ENCODE data around the gene GOLGA5. TPM values are rescaled to one million over a fixed set of nuclear protein-coding genes. Genes with fewer than 3 reads are reported as not detected.
"Not testable (repeated sequence)": the region's sequence is repeated elsewhere in the genome, so short reads cannot be mapped to it uniquely, and the experiment has no call there.

Gene GOLGA5
- polyA plus RNA-seq, 3 donors from 2014 or later: 6.8 to 19.7 (median 13.9) TPM

DNA sequence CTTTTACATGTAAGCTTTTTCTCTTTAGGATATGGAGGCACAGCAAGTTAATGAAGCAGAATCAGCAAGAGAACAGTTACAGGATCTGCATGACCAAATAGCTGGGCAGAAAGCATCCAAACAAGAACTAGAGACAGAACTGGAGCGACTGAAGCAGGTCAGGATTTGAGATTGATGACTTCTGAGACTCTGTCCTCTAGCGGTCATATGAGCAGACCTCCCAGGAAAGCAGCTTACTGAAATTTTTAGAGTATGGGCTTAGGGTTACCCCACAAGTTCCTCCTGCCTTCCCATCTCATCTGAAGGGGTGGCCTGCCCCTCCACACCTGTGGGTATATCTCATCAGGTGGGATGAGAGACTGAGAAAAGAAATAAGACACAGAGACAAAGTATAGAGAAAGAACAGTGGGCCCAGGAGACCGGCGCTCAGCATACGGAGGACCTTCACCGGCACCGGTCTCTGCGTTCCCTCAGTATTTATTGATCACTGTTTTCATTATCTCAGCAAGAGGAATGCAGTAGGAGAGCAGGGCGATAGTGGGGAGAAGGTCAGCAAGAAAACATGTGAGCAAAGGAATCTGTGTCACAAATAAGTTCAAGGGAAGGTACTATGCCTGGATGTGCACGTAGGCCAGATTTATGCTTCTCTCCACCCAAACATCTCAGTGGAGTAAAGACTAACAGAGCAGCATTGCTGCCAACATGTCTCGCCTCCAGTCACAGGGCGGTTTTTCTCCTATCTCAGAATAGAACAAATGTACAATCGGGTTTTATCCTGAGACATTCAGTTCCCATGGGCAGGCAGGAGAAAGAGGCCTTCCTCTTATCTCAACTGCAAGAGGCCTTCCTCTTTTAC is 25.8 kb downstream of the GOLGA5 start:
- DNase-seq; H3K27ac Mint-ChIP-seq; H3K9me3 Mint-ChIP-seq; H3K27me3 Mint-ChIP-seq (ENCODE audit: low read depth in 3 of 3); H3K4me3 Mint-ChIP-seq; H3K4me1 Mint-ChIP-seq: not testable (repeated sequence)
- peaks cover 33 to 70% (median 37%) of the 10 kb centered on the region in 3 donors for H3K36me3 Mint-ChIP-seq

DNA sequence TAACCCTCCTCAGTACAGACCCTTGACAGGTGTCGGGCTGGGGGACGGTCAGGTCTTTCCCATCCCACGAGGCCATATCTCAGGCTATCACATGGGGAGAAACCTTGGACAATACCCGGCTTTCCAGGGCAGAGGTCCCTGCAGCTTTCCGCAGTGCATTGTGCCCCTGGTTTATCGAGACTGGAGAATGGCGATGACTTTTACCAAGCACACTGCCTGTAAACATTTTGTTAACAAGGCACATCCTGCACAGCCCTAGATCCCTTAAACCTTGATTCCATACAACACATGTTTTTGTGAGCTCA is 26.4 kb downstream of the GOLGA5 start:
- not testable (repeated sequence) for DNase-seq; H3K9me3 Mint-ChIP-seq; H3K4me3 Mint-ChIP-seq; H3K27me3 Mint-ChIP-seq (ENCODE audit: low read depth in 3 of 3); H3K4me1 Mint-ChIP-seq; H3K27ac Mint-ChIP-seq
- H3K36me3 Mint-ChIP-seq: peaks cover 34 to 67% (median 34%) of the 10 kb centered on the region in 3 donors

DNA sequence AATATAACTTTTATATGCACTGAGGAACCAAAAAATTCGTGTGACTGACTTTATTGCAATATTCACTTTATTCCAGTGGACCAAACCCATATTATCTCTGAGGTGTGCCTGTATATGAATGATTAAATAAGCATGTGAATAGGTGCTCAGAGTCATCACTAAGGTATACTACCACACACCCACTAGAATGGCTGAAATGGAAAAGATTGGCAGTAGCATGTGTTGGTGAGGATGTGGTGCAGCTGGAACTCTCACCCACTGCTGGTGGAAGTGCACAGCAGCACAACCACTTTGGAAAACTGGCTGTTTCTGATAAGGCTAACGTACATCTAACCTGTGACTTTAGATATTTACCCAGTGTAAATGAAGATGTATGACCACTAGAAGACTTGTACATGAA is 36.8 kb downstream of the GOLGA5 start:
- Mint-ChIP-seq H3K36me3 (peaks cover 21 to 61% (median 41%) of the 10 kb centered on the region in 3 donors), H3K27ac (no peak overlapping the region), H3K9me3 (no peaks in the 10 kb centered on the region), H3K4me3 (no peak overlapping the region), H3K27me3 (ENCODE audit: low read depth in 3 of 3) (peaks cover 0 to 1% (median 0%) of the 10 kb centered on the region in 3 donors), H3K4me1 (no peaks in the 10 kb centered on the region)
- no peak for DNase-seq

DNA sequence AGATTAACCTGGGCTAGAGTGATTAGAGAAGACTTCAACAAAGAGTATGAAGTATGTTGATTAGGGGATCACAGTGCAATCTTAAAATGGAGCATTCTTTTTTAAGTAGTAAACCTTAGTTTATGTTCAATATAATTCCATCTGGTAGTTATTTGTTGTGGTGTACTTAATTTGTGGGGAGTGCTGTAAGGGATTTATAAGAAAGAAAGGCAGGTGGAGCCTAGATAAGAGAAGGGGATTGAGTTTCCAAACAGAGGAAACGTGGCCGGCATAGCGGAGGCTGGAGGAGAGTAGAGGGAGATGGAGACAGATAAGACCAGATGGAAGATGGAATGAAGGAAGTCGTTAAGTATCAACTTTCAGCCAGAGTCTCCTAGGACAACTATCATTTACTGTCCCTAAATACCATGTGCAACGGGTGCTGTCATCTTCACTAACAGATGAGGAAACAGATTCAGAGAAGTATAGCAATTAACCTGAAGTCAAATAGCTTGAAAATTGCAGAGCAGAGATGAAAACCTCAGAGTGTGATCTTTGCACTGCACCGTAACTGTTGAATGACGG is 38.1 kb downstream of the GOLGA5 start:
- Mint-ChIP-seq H3K4me1 (no peaks in the 10 kb centered on the region), H3K4me3 (no peak overlapping the region), H3K9me3 (no peaks in the 10 kb centered on the region), H3K36me3 (peaks cover 23 to 56% (median 41%) of the 10 kb centered on the region in 3 donors), H3K27ac (peak overlapping the region in 2 of 6 donors; percentile 20 to 55), H3K27me3 (ENCODE audit: low read depth in 3 of 3) (peaks cover 0 to 1% (median 0%) of the 10 kb centered on the region in 3 donors)
- DNase-seq: no peak

DNA sequence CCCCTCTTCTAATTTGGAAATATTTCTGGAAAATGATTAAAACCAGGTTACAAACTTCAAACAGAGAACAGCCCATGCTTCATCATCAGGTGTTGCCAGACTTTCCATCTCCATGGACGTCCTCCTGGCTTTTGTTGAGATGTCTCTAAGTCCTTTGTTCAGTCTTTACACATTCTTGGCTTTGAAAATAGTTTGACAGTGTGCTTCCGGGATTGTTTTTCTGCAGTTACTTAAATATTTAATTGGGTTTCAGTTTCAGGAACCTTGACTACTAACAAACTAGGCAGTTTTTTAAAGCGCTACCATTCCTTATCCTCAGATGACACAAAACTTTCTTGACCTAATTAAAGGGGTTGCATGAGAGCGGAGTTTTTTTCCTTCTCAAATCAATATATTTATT is 47.8 kb downstream of the GOLGA5 start:
- no peak overlapping the region for H3K4me3 Mint-ChIP-seq
- peaks cover 13 to 51% (median 17%) of the 10 kb centered on the region in 3 donors for H3K36me3 Mint-ChIP-seq
- H3K27ac Mint-ChIP-seq: no peak overlapping the region
- peaks cover 10 to 12% of the 10 kb centered on the region in 2 donors for H3K4me1 Mint-ChIP-seq
- peaks cover 0 to under 1% (median 0%) of the 10 kb centered on the region in 3 donors for H3K27me3 Mint-ChIP-seq (ENCODE audit: low read depth in 3 of 3)
- H3K9me3 Mint-ChIP-seq: no peaks in the 10 kb centered on the region
- no peak for DNase-seq

DNA sequence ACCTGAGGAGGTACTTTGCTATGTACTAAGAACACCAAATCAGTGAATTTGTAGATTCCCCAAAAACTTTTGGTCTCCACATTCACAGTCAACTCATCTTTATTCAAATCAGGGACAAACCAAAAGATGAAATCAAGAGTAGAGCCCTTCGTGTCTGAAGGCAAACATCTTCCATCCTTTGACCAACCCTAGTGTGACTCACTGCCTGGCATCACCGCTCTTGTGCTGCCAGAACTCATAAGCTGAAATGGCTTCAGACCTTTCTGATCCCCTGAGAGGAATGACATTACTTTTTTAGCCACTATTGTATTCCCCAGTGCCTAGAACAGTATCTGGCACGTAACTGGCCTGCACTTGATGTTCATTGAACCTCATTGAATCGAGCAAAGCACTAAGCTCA is 50.1 kb downstream of the GOLGA5 start:
- peaks cover 5 to 31% (median 10%) of the 10 kb centered on the region in 3 donors for H3K36me3 Mint-ChIP-seq
- no peaks in the 10 kb centered on the region for H3K9me3 Mint-ChIP-seq
- H3K27ac Mint-ChIP-seq: peak overlapping the region in 1 of 6 donors; percentile 17
- DNase-seq: no peak
- H3K4me1 Mint-ChIP-seq: peaks cover 14 to 22% of the 10 kb centered on the region in 2 donors
- peaks cover 0 to 2% (median 2%) of the 10 kb centered on the region in 3 donors for H3K27me3 Mint-ChIP-seq (ENCODE audit: low read depth in 3 of 3)
- H3K4me3 Mint-ChIP-seq: no peak overlapping the region

DNA sequence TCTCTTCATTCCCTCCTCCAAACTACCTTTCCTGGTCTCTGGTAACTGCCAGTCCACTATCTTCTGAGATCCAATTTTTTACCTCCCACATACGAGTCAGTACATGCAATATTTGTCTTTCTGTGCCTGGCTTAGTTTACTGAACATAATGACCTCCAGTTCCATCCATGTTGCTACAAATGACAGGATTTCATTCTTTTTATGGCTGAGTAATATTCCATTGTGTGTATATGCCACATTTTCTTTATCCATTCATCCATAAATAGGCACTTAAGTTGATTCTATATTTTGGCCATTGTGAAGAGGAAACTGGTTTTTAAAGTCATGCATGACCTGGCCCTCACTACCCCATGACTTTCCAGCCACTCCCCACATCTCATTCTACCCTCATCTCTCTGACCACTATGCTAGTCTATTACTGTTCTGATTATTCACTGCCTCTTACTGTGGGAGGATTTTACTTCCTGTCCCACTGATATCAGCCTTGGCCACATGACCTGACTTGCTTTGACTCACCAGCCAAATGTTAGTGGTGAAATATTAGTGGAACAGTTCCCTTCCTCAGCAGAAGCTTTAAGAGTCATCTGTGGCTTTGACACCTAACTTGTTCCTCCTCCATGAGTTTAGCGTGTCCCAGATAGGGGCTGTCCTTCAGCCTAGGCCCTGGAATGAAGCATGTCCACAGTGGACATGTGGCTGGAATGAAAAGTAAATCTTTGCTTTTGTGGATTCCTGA is 52.2 kb downstream of the GOLGA5 start:
- peaks cover 0 to 16% (median 0%) of the 10 kb centered on the region in 3 donors for H3K36me3 Mint-ChIP-seq
- peak overlapping the region in 4 of 6 donors; percentile 15 to 65 (median 28) for H3K27ac Mint-ChIP-seq
- peaks cover 14 to 22% of the 10 kb centered on the region in 2 donors for H3K4me1 Mint-ChIP-seq
- DNase-seq: peak; percentile 2 to 7 (median 3)
- peaks cover 0 to 2% (median 2%) of the 10 kb centered on the region in 3 donors for H3K27me3 Mint-ChIP-seq (ENCODE audit: low read depth in 3 of 3)
- no peaks in the 10 kb centered on the region for H3K9me3 Mint-ChIP-seq
- H3K4me3 Mint-ChIP-seq: peak overlapping the region in 3 of 5 donors; percentile 4 to 57 (median 55)

DNA sequence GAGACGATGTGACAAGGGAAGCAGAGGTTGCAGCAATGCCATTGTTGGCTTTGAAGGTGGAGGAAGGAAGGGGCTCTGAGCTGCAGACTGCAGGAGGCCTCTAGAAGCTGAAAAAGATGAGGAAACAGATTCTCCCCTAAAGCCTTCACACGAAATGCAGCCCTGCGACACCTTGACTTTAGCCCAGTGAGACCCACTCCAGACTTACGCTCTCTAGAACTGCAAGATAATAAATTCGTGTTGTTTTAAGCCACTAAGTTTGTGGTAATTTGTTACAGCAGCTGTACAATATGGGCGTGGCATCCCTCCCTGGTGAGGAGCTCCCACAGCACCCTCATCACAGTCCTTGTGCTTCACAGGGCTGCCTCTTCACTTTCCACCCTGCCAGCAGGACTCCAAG is 53.2 kb downstream of the GOLGA5 start:
- H3K9me3 Mint-ChIP-seq: no peaks in the 10 kb centered on the region
- H3K4me1 Mint-ChIP-seq: peaks cover 14 to 22% of the 10 kb centered on the region in 2 donors
- no peak for DNase-seq
- no peak overlapping the region for H3K4me3 Mint-ChIP-seq
- peaks cover 0 to 11% (median 0%) of the 10 kb centered on the region in 3 donors for H3K36me3 Mint-ChIP-seq
- H3K27ac Mint-ChIP-seq: peak overlapping the region in 2 of 6 donors; percentile 18 to 38
- peaks cover 2% of the 10 kb centered on the region in 3 donors for H3K27me3 Mint-ChIP-seq (ENCODE audit: low read depth in 3 of 3)

- DNase-seq: no peak
- peaks cover 14 to 22% of the 10 kb centered on the region in 2 donors for H3K4me1 Mint-ChIP-seq
- H3K9me3 Mint-ChIP-seq: no peaks in the 10 kb centered on the region
Observed at GRCh38 chr14:92847749-92848148, 53.6 kb downstream of the GOLGA5 start.

GRCh38 chr14:92848887-92849286 is 54.8 kb downstream of the GOLGA5 start:
- Mint-ChIP-seq H3K4me3 (no peak overlapping the region), H3K36me3 (peaks cover 0 to 7% (median 0%) of the 10 kb centered on the region in 3 donors), H3K4me1 (peaks cover 14 to 22% of the 10 kb centered on the region in 2 donors), H3K27me3 (ENCODE audit: low read depth in 3 of 3) (peaks cover 2 to 5% (median 2%) of the 10 kb centered on the region in 3 donors), H3K27ac (no peak overlapping the region), H3K9me3 (peaks cover 0 to under 1% (median 0%) of the 10 kb centered on the region in 6 donors)
- DNase-seq: no peak

More at GRCh38 chr14:92847749-92848148, 53.6 kb downstream of the GOLGA5 start:
- H3K36me3 Mint-ChIP-seq: peaks cover 0 to 11% (median 0%) of the 10 kb centered on the region in 3 donors
- H3K27me3 Mint-ChIP-seq (ENCODE audit: low read depth in 3 of 3): peaks cover 2 to 5% (median 2%) of the 10 kb centered on the region in 3 donors
- H3K4me3 Mint-ChIP-seq: no peak overlapping the region
- peak overlapping the region in 1 of 6 donors; percentile 38 for H3K27ac Mint-ChIP-seq

- Mint-ChIP-seq H3K27me3 (ENCODE audit: low read depth in 3 of 3) (peaks cover 2 to 5% (median 3%) of the 10 kb centered on the region in 3 donors), H3K9me3 (peaks cover 0 to 3% (median 0%) of the 10 kb centered on the region in 6 donors), H3K4me3 (no peak overlapping the region), H3K4me1 (peaks cover 14 to 22% of the 10 kb centered on the region in 2 donors), H3K27ac (peak overlapping the region in 1 of 6 donors; percentile 13), H3K36me3 (peaks cover 0 to 3% (median 0%) of the 10 kb centered on the region in 3 donors)
- no peak for DNase-seq
Observed at GRCh38 chr14:92850492-92850891, 56.4 kb downstream of the GOLGA5 start.

DNA sequence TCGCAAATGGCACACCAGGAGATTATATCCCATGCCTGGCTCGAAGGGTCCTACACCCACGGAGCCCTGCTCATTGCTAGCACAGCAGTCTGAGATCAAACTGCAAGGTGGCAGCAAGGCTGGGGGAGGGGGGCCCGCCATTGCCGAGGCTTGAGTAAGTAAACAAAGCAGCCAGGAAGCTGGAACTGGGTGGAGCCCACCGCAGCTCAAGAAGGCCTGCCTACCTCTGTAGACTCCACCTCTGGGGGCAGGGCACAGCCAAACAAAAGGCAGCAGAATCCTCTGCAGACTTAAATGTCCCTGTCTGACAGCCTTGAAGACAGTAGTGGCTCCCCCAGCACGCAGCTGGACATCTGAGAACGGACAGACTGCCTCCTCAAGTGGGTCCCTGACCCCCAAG is 59.0 kb downstream of the GOLGA5 start:
- H3K27ac Mint-ChIP-seq; H3K9me3 Mint-ChIP-seq; H3K4me1 Mint-ChIP-seq; DNase-seq; H3K4me3 Mint-ChIP-seq; H3K36me3 Mint-ChIP-seq; H3K27me3 Mint-ChIP-seq (ENCODE audit: low read depth in 3 of 3): not testable (repeated sequence)

- Mint-ChIP-seq H3K36me3 (no peaks in the 10 kb centered on the region), H3K4me3 (no peak overlapping the region), H3K9me3 (no peaks in the 10 kb centered on the region), H3K27me3 (ENCODE audit: low read depth in 3 of 3) (peaks cover 0 to 2% (median 2%) of the 10 kb centered on the region in 3 donors), H3K4me1 (no peaks in the 10 kb centered on the region), H3K27ac (no peak overlapping the region)
- no peak for DNase-seq
Observed at GRCh38 chr14:92860049-92860840, 66.1 kb downstream of the GOLGA5 start.
